Pancreas (tissue), 10 donors: ENCODE measurements around the gene PF4V1. TPM values are rescaled to one million over a fixed set of nuclear protein-coding genes. Genes with fewer than 3 reads are reported as not detected.

Experiments used
- ATAC-seq, 4 donors: fragments of 200-7000 bp; cut with Tn5 transposase; one replicate each; pipeline versions ENCODE4 v1.8.0 to v1.9.1; 2020; ENCODE audit warnings: mild to moderate bottlenecking in 4 of 4, moderate library complexity in 4 of 4
- DNase-seq, 6 donors: peaks; one replicate each; pipeline ENCODE4 v3.0.0-alpha.2; 2020
- FAIRE-seq: peaks from 2 replicates; lab custom pipeline; 2012; peaks lifted over from hg19 to GRCh38; lab: Jason Lieb, UNC
- H3K27ac ChIP-seq, 4 donors: fragments of 200-600 bp; sonication (generic); 1 replicate in 3 of 4; 2 replicates in 1 of 4; pipeline versions ENCODE4 v1.5.0 to v1.8.0; 2020
- H3K27me3 ChIP-seq, 4 donors: fragments of 200-600 bp; one replicate each; pipeline ENCODE4 v1.8.0; 2021
- H3K36me3 ChIP-seq, 3 donors: fragments of 200-600 bp; sonication (generic) in 1 of 3; one replicate each; pipeline versions ENCODE4 v1.5.0 to v1.8.0; 2020 to 2021
- H3K4me1 ChIP-seq, 3 donors: fragments of 200-600 bp; one replicate each; pipeline ENCODE4 v1.8.0; 2021
- H3K4me3 ChIP-seq, 4 donors: fragments of 200-600 bp; sonication (generic) in 2 of 4; one replicate each; pipeline versions ENCODE4 v1.5.0 to v1.8.0; 2020 to 2021
- H3K9me3 ChIP-seq, 4 donors: fragments of 200-600 bp; one replicate each; pipeline ENCODE4 v1.8.0; 2021
- WGBS, 2 donors: extraction: QIAGEN DNeasy Blood & Tissue Kit; methylation state at CpG; one replicate each; pipeline ENCODE4 v1.1.7; 2013; 5-methylcytosine and 5-hydroxymethylcytosine counted together
- intact Hi-C, 3 donors: fragments of 100-400 bp; cut with DNase I; formaldehyde crosslinking; loops; one replicate each; pipeline versions ENCODE4 v1.11.1 to v1.14.2; 2022
- polyA plus RNA-seq, 2 donors: library from polyadenylated mRNA; stranded (reverse); fragments of 200-250 nt; gene quantifications; one replicate each; pipeline ENCODE4 v1.2.3, GENCODE V29; 2013
- total RNA-seq, 6 donors: library from RNA; stranded (reverse); fragmentation: NEBNext Ultra II Directional in 4 of 6; extraction: Animal tissue kit (Norgen Biotek cat#: 25700) in 4 of 6; gene quantifications; one replicate each; pipeline versions ENCODE4 v1.2.1 to v1.2.4, GENCODE V29; 2021 to 2023
- TF ChIP-seq, protein P1 (sequence below), 4 donors: fragments of 200-600 bp; sonication (generic) in 3 of 4; IDR thresholded peaks; one replicate each; pipeline versions ENCODE4 v1.5.0 to v1.8.0; 2021; ENCODE audit warnings: antibody characterized with exemption in 4 of 4
- donor health status: healthy with polysubstance abuse.
- donor health status: DM: no; HTN: no; CAD: no; lungs with moderate emphysema.
- donor health status: DM: no; HTN: no; CAD: no.
- donor health status: control.
- donor health status: control.
- donor health status: Bipolar disorder and iron deficiency.
- donor health status: DM: yes; HTN: yes; CAD: no.
- donor health status: DM: no; HTN: no; CAD: no.
- donor health status: DM: no; HTN: no; CAD: no.
- donor health status: DM: yes; HTN: yes; CAD: no.

PF4V1 gene, protein sequence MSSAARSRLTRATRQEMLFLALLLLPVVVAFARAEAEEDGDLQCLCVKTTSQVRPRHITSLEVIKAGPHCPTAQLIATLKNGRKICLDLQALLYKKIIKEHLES
- under 1 TPM in 1 of 6 donors, not detected in 5; 0.53 TPM for total RNA-seq
- polyA plus RNA-seq = not detected

DNA sequence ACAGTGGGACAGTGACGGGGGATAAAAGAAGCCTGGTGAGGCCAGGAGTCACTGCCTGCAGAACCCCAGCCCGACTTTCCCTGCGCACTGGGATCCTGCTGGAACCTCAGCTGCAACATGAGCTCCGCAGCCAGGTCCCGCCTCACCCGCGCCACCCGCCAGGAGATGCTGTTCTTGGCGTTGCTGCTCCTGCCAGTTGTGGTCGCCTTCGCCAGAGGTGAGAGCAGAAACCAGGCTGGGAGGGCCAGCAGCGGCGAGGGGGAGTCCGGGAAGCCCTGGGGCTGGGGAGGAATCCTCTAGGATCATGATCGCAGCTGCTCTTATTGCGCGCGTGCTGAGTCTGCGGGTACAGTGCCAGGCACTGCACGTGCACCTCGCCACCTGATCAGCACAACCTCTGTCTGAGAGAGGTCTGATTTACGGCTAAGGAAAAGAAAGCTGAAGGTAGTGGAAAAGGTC, at the start of gene PF4V1:
Gene PF4V1 (plus strand): TSS at position 51 of the 459 bp plus-strand sequence. CDS start 67 bp downstream, at position 118.
- DNase-seq (peak in 5 of 6 donors; percentile 12 to 76 (median 43)), FAIRE-seq (no peak), ATAC-seq (peak; percentile 52 to 76 (median 64))
- Histone ChIP-seq H3K9me3 (no peaks in the 10 kb centered on the region), H3K27me3 (peaks cover 0 to under 1% (median 0%) of the 10 kb centered on the region in 4 donors), H3K36me3 (no peaks in the 10 kb centered on the region), H3K27ac (no peak within 1 kb of the TSS), H3K4me3 (peak within 1 kb of the TSS in 1 of 4 donors; percentile 33), H3K4me1 (no peaks in the 10 kb centered on the region)
- WGBS, 2 donors = 18 to 20% methylated on average over 22 of the region's 22 CpGs
- TF ChIP-seq, protein P1, sequence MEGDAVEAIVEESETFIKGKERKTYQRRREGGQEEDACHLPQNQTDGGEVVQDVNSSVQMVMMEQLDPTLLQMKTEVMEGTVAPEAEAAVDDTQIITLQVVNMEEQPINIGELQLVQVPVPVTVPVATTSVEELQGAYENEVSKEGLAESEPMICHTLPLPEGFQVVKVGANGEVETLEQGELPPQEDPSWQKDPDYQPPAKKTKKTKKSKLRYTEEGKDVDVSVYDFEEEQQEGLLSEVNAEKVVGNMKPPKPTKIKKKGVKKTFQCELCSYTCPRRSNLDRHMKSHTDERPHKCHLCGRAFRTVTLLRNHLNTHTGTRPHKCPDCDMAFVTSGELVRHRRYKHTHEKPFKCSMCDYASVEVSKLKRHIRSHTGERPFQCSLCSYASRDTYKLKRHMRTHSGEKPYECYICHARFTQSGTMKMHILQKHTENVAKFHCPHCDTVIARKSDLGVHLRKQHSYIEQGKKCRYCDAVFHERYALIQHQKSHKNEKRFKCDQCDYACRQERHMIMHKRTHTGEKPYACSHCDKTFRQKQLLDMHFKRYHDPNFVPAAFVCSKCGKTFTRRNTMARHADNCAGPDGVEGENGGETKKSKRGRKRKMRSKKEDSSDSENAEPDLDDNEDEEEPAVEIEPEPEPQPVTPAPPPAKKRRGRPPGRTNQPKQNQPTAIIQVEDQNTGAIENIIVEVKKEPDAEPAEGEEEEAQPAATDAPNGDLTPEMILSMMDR (IDR thresholded peaks at IDR 0.05) = no peak
- intact Hi-C loops = no loop called here

DNA sequence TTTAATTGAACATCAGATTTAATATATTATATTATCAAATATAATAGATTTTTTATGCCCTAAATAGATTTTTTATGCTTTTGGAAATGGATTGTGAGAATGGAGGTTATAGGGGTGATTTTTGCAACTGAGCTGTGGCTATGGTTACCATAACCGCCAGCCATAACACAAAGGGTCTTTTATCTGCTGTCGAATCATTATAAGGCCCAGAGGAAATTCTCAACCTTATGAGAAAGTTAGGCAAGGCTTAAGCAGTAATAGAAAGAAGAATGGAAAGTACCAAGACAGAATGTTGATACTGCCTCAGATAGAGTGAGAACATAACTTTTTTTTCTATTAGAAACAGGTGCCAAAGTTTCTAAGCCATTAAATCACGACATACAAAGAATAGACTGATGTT, 42.9 kb upstream of the PF4V1 start:
- no peaks in the 10 kb centered on the region for H3K36me3 ChIP-seq
- no peak overlapping the region for H3K27ac ChIP-seq
- DNase-seq (no peak), ATAC-seq (no peak), FAIRE-seq (no peak)
- intact Hi-C loops = no loop called here
- TF ChIP-seq, protein P1 (IDR thresholded peaks at IDR 0.05) = no peak
- H3K9me3 ChIP-seq = no peaks in the 10 kb centered on the region
- H3K27me3 ChIP-seq = no peaks in the 10 kb centered on the region
- 57 to 71% methylated on average over 3 of the region's 3 CpGs for WGBS, 2 donors
- H3K4me3 ChIP-seq = no peak overlapping the region
- H3K4me1 ChIP-seq = no peaks in the 10 kb centered on the region

DNA sequence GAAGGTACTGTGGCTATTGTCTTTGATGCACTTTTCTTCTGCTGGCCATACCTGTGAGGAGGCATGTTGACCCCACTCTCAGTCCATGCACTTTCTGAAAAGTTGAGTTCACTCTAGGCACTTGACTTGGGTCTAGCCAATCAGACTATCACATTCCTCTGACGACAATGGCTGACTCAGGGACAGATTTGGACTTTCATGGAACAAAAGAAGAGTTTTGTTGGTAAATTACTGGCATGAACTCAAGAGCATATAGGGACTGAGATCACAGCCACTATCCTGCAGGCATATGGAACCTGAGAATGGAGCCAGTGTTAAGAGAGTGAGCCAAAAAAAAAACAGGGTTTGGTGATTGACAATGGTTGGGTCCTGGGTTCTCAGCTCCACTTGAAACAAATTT, 41.3 kb upstream of the PF4V1 start:
- no peak for FAIRE-seq
- 45 to 57% methylated on average over 1 of the region's 1 CpG for WGBS, 2 donors
- H3K9me3 ChIP-seq = no peaks in the 10 kb centered on the region

DNA sequence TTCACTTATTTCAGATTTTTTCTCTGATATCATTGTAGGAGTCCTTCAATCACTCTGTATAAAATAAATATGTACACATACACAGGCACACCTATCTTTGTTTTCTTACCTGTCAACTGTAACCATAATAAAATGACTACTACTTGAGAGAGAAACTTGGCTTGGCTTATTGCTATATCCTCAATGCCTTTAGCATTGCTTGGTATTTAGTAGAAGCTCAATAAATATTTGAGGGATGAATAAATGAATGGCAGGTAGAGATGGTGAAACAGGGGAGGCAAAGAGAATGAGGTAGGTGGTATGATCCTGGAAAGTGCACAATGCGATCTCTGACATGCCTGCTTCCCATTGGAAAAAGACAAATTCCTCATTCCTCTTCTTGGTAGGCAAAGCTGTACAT, 38.4 kb upstream of the PF4V1 start:
- no peak for FAIRE-seq
- no peaks in the 10 kb centered on the region for H3K9me3 ChIP-seq
- intact Hi-C loops = no loop called here

More for the DNA sequence above, 41.3 kb upstream of the PF4V1 start:
- Histone ChIP-seq H3K4me3 (no peak overlapping the region), H3K36me3 (no peaks in the 10 kb centered on the region), H3K4me1 (no peaks in the 10 kb centered on the region), H3K27me3 (no peaks in the 10 kb centered on the region), H3K27ac (no peak overlapping the region)
- intact Hi-C loops = no loop called here
- no peak for ATAC-seq
- no peak for DNase-seq
- TF ChIP-seq, protein P1 (IDR thresholded peaks at IDR 0.05) = no peak

DNA sequence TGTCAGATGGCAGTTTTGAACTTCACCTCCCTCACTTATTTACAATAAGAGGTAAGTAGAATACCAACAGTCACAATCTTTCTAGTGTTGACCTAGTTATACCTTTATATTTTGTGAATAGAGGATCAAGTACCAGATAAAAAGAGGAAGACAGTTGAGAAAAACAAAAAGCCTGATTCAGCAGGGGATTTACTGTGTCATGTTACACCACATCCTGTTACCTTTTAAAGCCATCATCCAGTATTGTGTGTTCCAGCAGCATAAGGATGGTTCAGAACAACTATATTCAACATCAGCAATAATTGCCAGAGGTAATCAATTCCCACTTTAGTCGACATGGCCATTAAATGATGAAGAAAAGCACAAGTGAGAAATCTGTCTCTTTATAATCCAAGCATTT, 38.0 kb upstream of the PF4V1 start:
- H3K36me3 ChIP-seq = no peaks in the 10 kb centered on the region
- ATAC-seq (peak in 1 of 4 donors; percentile 62), DNase-seq (no peak), FAIRE-seq (no peak)
- no peak overlapping the region for H3K27ac ChIP-seq
- no peaks in the 10 kb centered on the region for H3K9me3 ChIP-seq
- intact Hi-C loops = no loop called here
- no peaks in the 10 kb centered on the region for H3K4me1 ChIP-seq
- WGBS, 2 donors = 36 to 45% methylated on average over 1 of the region's 1 CpG
- TF ChIP-seq, protein P1 (IDR thresholded peaks at IDR 0.05) = no peak
- no peak overlapping the region for H3K4me3 ChIP-seq
- H3K27me3 ChIP-seq = no peaks in the 10 kb centered on the region

More for the DNA sequence above, 38.4 kb upstream of the PF4V1 start:
- 88 to 96% methylated on average over 1 of the region's 1 CpG for WGBS, 2 donors
- no peaks in the 10 kb centered on the region for H3K36me3 ChIP-seq
- H3K27me3 ChIP-seq = no peaks in the 10 kb centered on the region
- H3K27ac ChIP-seq = no peak overlapping the region
- H3K4me3 ChIP-seq = no peak overlapping the region
- no peak for DNase-seq
- TF ChIP-seq, protein P1 (IDR thresholded peaks at IDR 0.05) = no peak
- H3K4me1 ChIP-seq = no peaks in the 10 kb centered on the region
- ATAC-seq = no peak
